VCaP (cell line): ENCODE measurements around the gene MYBL2.

Experiments used
- H3K27ac ChIP-seq: fragments of 450-650 bp; 2 replicates; pipeline ENCODE4 v1.5.1; 2017
- CTCF ChIP-seq: fragments of 450-650 bp; conservative IDR thresholded peaks from 2 replicates; pipeline ENCODE4 v1.5.1; 2017; ENCODE audit warnings: mild to moderate bottlenecking, moderate library complexity

The MYBL2 gene

GRCh38 chr20:43744966-43745730, 78.2 kb downstream of the MYBL2 start:
- H3K27ac ChIP-seq = no peak overlapping the region
- TF ChIP-seq CTCF = no peak

- H3K27ac ChIP-seq = no peak overlapping the region
- TF ChIP-seq CTCF = no peak
Measured at GRCh38 chr20:43746344-43747137, 79.6 kb downstream of the MYBL2 start.

- TF ChIP-seq CTCF = no peak
- no peak overlapping the region for H3K27ac ChIP-seq
Measured at GRCh38 chr20:43748274-43748673, 81.4 kb downstream of the MYBL2 start.

GRCh38 chr20:43749734-43750294, 82.9 kb downstream of the MYBL2 start:
- no peak overlapping the region for H3K27ac ChIP-seq
- TF ChIP-seq CTCF = peak; percentile 99

GRCh38 chr20:43750774-43751166, 83.9 kb downstream of the MYBL2 start:
- no peak overlapping the region for H3K27ac ChIP-seq
- TF ChIP-seq CTCF = no peak

- no peak for TF ChIP-seq CTCF
- no peak overlapping the region for H3K27ac ChIP-seq
Measured at GRCh38 chr20:43751167-43752050, 84.5 kb downstream of the MYBL2 start.

- no peak for TF ChIP-seq CTCF
- no peak overlapping the region for H3K27ac ChIP-seq
Measured at GRCh38 chr20:43752051-43752360, 85.1 kb downstream of the MYBL2 start.
